ENCODE results near the gene ARGLU1. TPM values are rescaled to one million over a fixed set of nuclear protein-coding genes. Genes with fewer than 3 reads are reported as not detected.

ARGLU1 gene
- total RNA-seq, 2 donors from 2014 or later, result 70.0 to 80.8 TPM

- no peak for ATAC-seq
- intact Hi-C loops (cut with DNase I, micrococcal nuclease), result no loop called here
- no peak for DNase-seq
These were observed 12.2 kb downstream of the ARGLU1 start for GRCh38 chr13:106555631-106556328.

DNA sequence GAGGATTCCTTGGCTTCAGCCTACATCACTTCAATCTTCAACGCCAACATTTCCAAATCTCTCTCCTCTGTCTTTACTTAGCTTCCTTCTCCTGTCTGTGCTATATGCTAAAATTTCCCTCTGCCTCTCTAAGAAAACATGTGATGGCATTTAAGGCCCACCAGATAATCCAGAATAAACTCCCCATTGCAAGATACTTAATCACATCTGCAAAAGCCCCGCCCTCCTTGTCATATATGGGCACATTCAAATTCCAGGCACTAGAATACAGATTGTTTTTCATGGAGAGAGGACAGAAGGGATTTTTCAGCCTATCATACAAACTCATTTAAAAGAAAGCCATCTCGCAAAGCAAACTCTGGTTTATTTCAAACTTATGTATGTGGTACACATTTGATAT lies 16.2 kb downstream of the ARGLU1 start:
- intact Hi-C loops (cut with DNase I, micrococcal nuclease), result no loop called here
- ATAC-seq, result no peak
- no peak for DNase-seq

GRCh38 chr13:106551350-106551749 lies 16.6 kb downstream of the ARGLU1 start:
- DNase-seq (no peak), ATAC-seq (no peak)
- intact Hi-C loops (cut with DNase I, micrococcal nuclease), result no loop called here

DNA sequence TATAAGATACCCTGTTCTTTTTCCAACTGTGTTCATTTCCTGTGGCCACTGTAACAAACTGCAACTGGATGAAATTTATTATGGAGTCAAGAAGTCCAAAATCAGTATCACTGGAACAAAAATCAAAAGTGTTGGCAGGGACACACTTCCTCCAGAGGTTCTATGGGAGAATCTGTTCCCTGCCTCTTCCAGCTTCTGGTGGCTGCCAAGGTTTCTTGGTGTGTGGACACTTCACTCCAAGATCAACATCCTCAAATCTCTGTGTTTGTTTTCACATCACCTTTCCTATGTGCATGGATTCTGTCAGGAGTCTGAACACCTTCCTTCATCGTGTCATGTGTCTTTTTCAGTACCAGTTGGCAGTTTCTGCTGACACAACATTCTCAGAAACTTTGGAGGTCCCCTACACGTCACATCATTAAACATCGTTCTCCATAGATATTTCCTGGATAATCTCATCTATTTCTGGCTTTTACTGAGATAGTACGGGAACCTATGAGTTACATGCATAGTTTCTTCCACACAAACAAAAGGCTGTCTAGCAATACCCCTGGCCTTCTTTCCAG lies 17.3 kb downstream of the ARGLU1 start:
- DNase-seq, result no peak
- intact Hi-C loops (cut with DNase I, micrococcal nuclease), result no loop called here
- ATAC-seq, result no peak

DNA sequence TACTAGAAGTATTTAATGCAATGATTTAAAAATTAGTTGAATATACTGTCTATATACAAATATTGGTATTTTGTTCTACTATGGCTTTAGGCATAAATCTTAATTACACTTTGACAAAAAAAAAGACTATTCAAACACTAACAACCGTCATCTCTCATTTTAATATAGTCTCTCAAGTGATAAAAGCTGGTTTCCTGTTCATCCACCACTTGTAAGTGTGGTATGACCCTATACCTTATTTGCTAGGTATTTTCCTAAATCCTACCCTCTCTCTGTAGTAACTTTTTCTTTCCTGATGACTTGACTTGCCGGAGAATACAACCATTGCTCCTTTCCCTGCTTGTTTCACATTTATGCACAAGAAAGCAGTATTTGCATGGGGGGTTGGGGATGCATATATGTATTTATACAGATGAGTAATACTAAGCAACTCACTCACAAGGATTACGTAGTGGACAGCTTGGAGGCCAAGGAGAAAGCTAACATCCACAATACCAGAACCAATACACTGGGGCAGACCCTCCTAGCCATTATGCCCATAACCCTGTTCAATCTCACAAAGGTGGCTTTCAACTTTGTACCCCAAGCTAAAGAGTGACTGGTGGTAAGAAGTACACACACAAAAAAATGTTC lies 19.8 kb downstream of the ARGLU1 start:
- no peak for DNase-seq
- no peak for ATAC-seq
- intact Hi-C loops (cut with DNase I, micrococcal nuclease), result no loop called here

DNA sequence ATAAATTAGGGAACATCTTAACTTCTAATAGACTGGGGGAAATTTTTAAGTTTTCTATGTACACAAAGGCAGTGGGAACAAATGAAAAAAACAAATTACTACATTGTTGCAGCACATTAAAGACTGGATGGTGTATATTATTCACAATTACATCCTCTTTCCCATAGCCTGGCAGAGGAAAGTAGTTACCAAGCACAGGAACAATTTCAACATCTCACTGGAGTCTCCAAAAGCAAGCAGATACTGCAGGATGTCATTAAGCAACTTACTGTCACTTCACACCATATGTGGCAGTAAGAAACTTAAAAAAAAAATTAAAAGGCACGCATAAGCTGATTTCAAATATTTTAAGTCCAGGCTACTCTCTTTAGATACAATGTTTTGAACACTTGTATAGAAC lies 26.1 kb downstream of the ARGLU1 start:
- no peak for ATAC-seq
- intact Hi-C loops (cut with DNase I, micrococcal nuclease), result no loop called here

GRCh38 chr13:106540613-106541012 lies 27.3 kb downstream of the ARGLU1 start:
- ATAC-seq, result no peak
- no peak for DNase-seq
- intact Hi-C loops (cut with DNase I, micrococcal nuclease), result no loop called here

More for the DNA sequence above, 26.1 kb downstream of the ARGLU1 start:
- no peak for DNase-seq

GRCh38 chr13:106537521-106537920 lies 30.4 kb downstream of the ARGLU1 start:
- intact Hi-C loops (cut with DNase I, micrococcal nuclease), result loop anchor here in 1 of 2 donors (10.0 kb wide), 1 partner anchor 1963 kb away; no protein-coding TSS in a partner anchor
- ATAC-seq (no peak), DNase-seq (no peak)

- intact Hi-C loops (cut with DNase I, micrococcal nuclease), result loop anchor here in 1 of 2 donors (10.0 kb wide), 1 partner anchor 1962 kb away; no protein-coding TSS in a partner anchor
- DNase-seq, result peak; percentile 84 to 97
- ATAC-seq, result peak; percentile 56
These were observed 31.5 kb downstream of the ARGLU1 start for GRCh38 chr13:106536244-106537034.

- DNase-seq (peak; percentile 92), ATAC-seq (peak; percentile 81)
- intact Hi-C loops (cut with DNase I, micrococcal nuclease), result loop anchor here in 1 of 2 donors (10.0 kb wide), 1 partner anchor 1961 kb away; no protein-coding TSS in a partner anchor
These were observed 32.2 kb downstream of the ARGLU1 start, which contains the start of gene EFNB2 for GRCh38 chr13:106535552-106536243. Gene EFNB2, minus strand, starts transcription at chr13:106535662. Its CDS starts 698 bp downstream, at chr13:106534964.

DNA sequence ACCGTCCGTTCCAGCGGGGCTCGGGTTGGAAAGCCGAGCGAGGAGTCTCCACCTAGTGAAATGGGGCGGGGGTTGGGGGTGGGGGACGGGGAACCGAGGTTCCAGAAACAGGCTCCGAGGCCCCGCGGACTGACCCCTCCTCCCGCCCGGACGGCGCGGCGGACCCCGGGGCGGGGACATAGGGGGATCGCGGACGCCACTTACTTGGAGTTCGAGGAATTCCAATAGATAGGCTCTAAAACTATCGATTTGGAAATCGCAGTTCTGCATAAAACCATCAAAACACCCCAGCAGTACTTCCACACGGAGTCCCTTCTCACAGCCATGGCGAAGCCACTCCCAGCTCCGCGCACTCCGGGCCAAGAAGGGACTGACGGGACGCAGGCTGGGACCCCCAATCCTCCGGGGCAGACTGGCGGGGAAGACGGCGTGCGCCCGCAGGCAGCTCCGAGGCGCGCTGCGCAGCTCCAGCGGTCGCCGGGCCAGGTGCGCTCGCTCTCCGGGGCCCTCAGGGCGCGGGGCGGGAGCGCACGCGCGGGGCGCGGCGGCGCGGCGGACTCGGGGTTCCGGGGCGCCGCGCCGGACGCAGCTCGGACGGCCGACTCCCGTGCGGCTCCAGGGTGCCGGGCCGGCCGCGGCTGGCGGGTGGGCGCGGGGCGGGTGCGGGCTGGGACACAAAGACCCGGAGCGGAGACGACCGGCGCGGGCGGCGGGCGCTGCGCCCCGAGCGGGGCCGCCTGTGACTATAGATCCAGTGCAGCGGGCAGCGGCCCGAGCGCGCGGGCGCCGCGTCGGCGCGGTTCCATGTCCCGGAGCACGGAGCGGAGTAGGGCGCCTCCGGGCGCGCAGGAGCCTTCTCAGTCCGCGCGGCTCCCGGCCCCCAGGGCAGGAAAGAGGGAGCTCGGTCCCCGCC lies 33.0 kb downstream of the ARGLU1 start:
- intact Hi-C loops (cut with DNase I, micrococcal nuclease), result loop anchor here in 1 of 2 donors (10.0 kb wide), 1 partner anchor 1960 kb away; no protein-coding TSS in a partner anchor
- ATAC-seq, result peak; percentile 0
- peak in 1 of 2 donors; percentile 52 for DNase-seq

- ATAC-seq, result peak; percentile 15
- DNase-seq, result peak in 1 of 2 donors; percentile 69
- intact Hi-C loops (cut with DNase I, micrococcal nuclease), result loop anchor here in 1 of 2 donors (10.0 kb wide), 1 partner anchor 1959 kb away; no protein-coding TSS in a partner anchor
These were observed 33.8 kb downstream of the ARGLU1 start for GRCh38 chr13:106533943-106534638.

GRCh38 chr13:106533101-106533942 lies 34.6 kb downstream of the ARGLU1 start:
- DNase-seq (peak; percentile 82 to 91), ATAC-seq (peak; percentile 55)
- intact Hi-C loops (cut with DNase I, micrococcal nuclease), result loop anchor here in 1 of 2 donors (10.0 kb wide), 1 partner anchor 1959 kb away; no protein-coding TSS in a partner anchor

DNA sequence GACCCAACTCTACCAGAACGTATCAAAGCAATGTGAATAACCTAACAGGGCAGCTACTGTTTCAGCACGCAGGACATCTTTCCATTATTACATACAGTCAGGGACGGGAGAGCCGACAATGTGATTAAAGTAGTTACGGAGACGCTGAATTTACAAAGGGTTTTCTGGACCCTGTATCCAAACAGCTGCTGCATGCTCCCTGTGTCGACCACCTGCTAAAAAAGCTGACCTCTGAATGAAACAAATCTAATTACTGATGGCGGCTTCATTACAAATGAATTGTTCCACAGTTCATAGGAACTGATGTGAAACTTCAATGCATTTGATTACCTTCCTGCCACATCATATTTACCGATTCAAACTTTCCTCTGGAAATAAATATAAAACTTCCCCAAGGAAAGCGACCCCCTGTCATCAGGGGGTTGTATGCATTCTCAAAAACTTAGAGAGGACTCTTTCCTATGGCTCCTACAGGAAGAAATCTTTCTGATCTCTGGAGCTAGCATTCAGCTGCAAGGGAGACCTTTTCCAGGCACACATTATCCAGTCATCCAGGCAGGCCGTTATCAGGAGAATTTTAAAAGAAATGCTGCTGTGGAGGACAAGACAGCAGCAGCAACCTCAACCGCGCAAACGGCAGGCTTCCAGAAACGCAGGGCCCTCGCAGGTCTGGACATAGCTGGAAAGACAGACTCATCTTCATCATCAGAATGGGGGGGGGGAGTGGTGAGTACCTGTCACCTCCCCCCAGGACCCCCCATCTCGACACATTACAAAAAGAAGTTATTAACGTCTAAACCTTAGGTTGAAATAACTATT lies 35.6 kb downstream of the ARGLU1 start:
- peak in 1 of 2 donors; percentile 30 for DNase-seq
- no peak for ATAC-seq
- intact Hi-C loops (cut with DNase I, micrococcal nuclease), result loop anchor here in 1 of 2 donors (10.0 kb wide), 1 partner anchor 1958 kb away; no protein-coding TSS in a partner anchor
